K562 (cell line): Measurements from ENCODE around the gene MGAT1. TPM values are rescaled to one million over a fixed set of nuclear protein-coding genes. Genes with fewer than 3 reads are reported as not detected.

Experiments
- ATAC-seq: fragments of 200-7000 bp; cut with Tn5 transposase; 3 replicates; pipeline ENCODE4 v1.9.1; 2020; ENCODE audit warnings: moderate library complexity
- BruUV-seq: library from RNA; stranded (reverse); fragments of 400-500 nt; replicated peaks from 2 replicates; lab custom pipeline; 2021; lab: Mats Ljungman, UMichigan
- CTCF ChIA-PET: fragments of 300-600 bp; formaldehyde crosslinking; extraction: SDS; loops from one replicate; lab custom pipeline; 2021; ENCODE audit warnings: low intra/inter-chr PET ratio; lab: Yijun Ruan, JAX
- POLR2A ChIA-PET: fragments of 300-600, 350-650 bp; sonication (Branson Sonifier 250); formaldehyde crosslinking; extraction: SDS; loops from one replicate; lab custom pipeline; 2021; ENCODE audit warnings: antibody characterized with exemption, inconsistent platforms; lab: Yijun Ruan, JAX
- DNase-seq, 4 experiments: peaks; one replicate each; pipeline versions ENCODE4 v3.0.0 to v3.0.0-alpha.2; 2011 to 2018; ENCODE audit warnings: low spot score in 3 of 4, mixed read lengths in 3 of 4; ENCODE audit errors: extremely low read depth in 1 of 4
- FAIRE-seq: peaks from 2 replicates; lab custom pipeline; 2011; peaks lifted over from hg19 to GRCh38; lab: Jason Lieb, UNC
- H2AFZ ChIP-seq: 2 replicates; pipeline ENCODE4 v1.6.0; 2011; ENCODE audit warnings: low read depth, low read length, control low read depth, inconsistent platforms
- H3K27ac ChIP-seq: fragments of 200-600 bp; 3 replicates; pipeline ENCODE4 v1.8.0; 2011; ENCODE audit warnings: low read depth, mild to moderate bottlenecking, control low read depth, inconsistent platforms, low read length, moderate library complexity, mixed read lengths; ENCODE audit errors: extremely low read depth
- H3K27me3 ChIP-seq, 2 experiments: fragments of 300-600 bp in 1 of 2; 2 replicates in 1 of 2; 3 replicates in 1 of 2; pipeline versions ENCODE4 v1.6.0 to v1.8.0; 2011; ENCODE audit warnings: inconsistent platforms in 2 of 2, low read length in 2 of 2, mild to moderate bottlenecking in 1 of 2, mixed read lengths in 1 of 2, moderate library complexity in 1 of 2; ENCODE audit not compliant: control insufficient read depth in 2 of 2, insufficient read depth in 2 of 2
- H3K36me3 ChIP-seq: fragments of 300-600 bp; 3 replicates; pipeline ENCODE4 v1.8.0; 2011; ENCODE audit warnings: mild to moderate bottlenecking, low read length, inconsistent platforms; ENCODE audit not compliant: control insufficient read depth, insufficient read depth
- H3K4me1 ChIP-seq, 2 experiments: fragments of 200-600 bp in 1 of 2; replicated peaks in 1 of 2; 2 replicates in 1 of 2; 3 replicates in 1 of 2; pipeline versions ENCODE4 v1.5.1 to v1.8.0; 2011; ENCODE audit warnings: inconsistent platforms in 2 of 2, low read length in 2 of 2, mild to moderate bottlenecking in 1 of 2, mixed read lengths in 1 of 2, moderate library complexity in 1 of 2; ENCODE audit not compliant: control insufficient read depth in 2 of 2, insufficient read depth in 2 of 2
- H3K4me2 ChIP-seq: 2 replicates; pipeline ENCODE4 v1.6.1; 2011; ENCODE audit warnings: low read length, control low read depth, inconsistent platforms, mixed read lengths; ENCODE audit not compliant: insufficient read depth
- H3K4me3 ChIP-seq: fragments of 200-600 bp; sonication (generic), shearing (Covaris generic); 2 replicates; pipeline ENCODE4 v1.5.1; 2016; ENCODE audit warnings: control low read depth, inconsistent platforms
- H3K79me2 ChIP-seq: fragments of 200-600 bp; 3 replicates; pipeline ENCODE4 v1.8.0; 2011; ENCODE audit warnings: low read length, inconsistent platforms; ENCODE audit not compliant: control insufficient read depth, insufficient read depth
- H3K9ac ChIP-seq, 2 experiments: 2 replicates each; pipeline versions ENCODE4 v1.6.0 to v1.6.1; 2011; ENCODE audit warnings: low read depth in 2 of 2, low read length in 2 of 2, control low read depth in 1 of 2, inconsistent platforms in 1 of 2, mild to moderate bottlenecking in 1 of 2, mixed read lengths in 1 of 2; ENCODE audit not compliant: insufficient read depth in 1 of 2
- H3K9me1 ChIP-seq: one replicate; pipeline ENCODE4 v1.6.0; 2011; ENCODE audit warnings: inconsistent platforms, mild to moderate bottlenecking, low read length, moderate library complexity; ENCODE audit not compliant: control insufficient read depth, insufficient read depth
- H3K9me3 ChIP-seq: replicated peaks from 2 replicates; pipeline ENCODE4 v1.5.1; 2011; ENCODE audit warnings: low read depth, low read length, inconsistent platforms; ENCODE audit not compliant: control insufficient read depth, insufficient read depth
- H4K20me1 ChIP-seq: replicated peaks from 2 replicates; pipeline ENCODE4 v1.6.1; 2011; ENCODE audit warnings: low read length, inconsistent platforms, mixed read lengths; ENCODE audit not compliant: control insufficient read depth, insufficient read depth
- CEBPB ChIP-seq: fragments of 450-650 bp; IDR thresholded peaks from 2 replicates; pipeline ENCODE4 v1.6.1; 2016; ENCODE audit warnings: missing genetic modification characterization, missing compliant biosample characterization
- CEBPG ChIP-seq, 3 experiments: fragments of 200-800 bp in 1 of 3; sonication (Bioruptor generic) in 1 of 3; sonication (generic) in 1 of 3; formaldehyde crosslinking in 1 of 3; IDR thresholded peaks in 2 of 3; conservative IDR thresholded peaks in 1 of 3; 2 replicates each; pipeline versions ENCODE4 v1.6.1 to v1.8.0; 2016 to 2022; ENCODE audit warnings: missing compliant biosample characterization in 2 of 3, missing genetic modification characterization in 2 of 3, mild to moderate bottlenecking in 1 of 3, missing genetic modification reagents in 1 of 3
- ETV6 ChIP-seq, 3 experiments: fragments of 150-350 bp in 1 of 3; sonication (generic) in 1 of 3; formaldehyde crosslinking in 1 of 3; IDR thresholded peaks; 2 replicates each; pipeline versions ENCODE4 v1.6.1 to v1.8.0; 2014 to 2022; ENCODE audit warnings: borderline replicate concordance in 2 of 3, low read depth in 2 of 3, antibody characterized with exemption in 1 of 3, low read length in 1 of 3, mild to moderate bottlenecking in 1 of 3, missing genetic modification reagents in 1 of 3
- GTF2F1 ChIP-seq: IDR thresholded peaks from 2 replicates; pipeline ENCODE4 v1.6.1; 2011; ENCODE audit warnings: low read depth, low read length, improper control_type of control experiment
- HDAC8 ChIP-seq: fragments of 450-650 bp; IDR thresholded peaks from 2 replicates; pipeline ENCODE4 v1.6.1; 2016; ENCODE audit warnings: mild to moderate bottlenecking, missing genetic modification characterization, moderate library complexity, missing compliant biosample characterization
- HNRNPH1 ChIP-seq: fragments of 200-400 bp; formaldehyde crosslinking; optimal IDR thresholded peaks from 2 replicates; pipeline ENCODE3; 2017; ENCODE audit warnings: low read depth, mild to moderate bottlenecking, low read length, moderate library complexity
- RFX7 ChIP-seq: fragments of 250-450 bp; sonication (Bioruptor Pico); IDR thresholded peaks from 2 replicates; pipeline ENCODE4 v1.5.1; 2021; ENCODE audit warnings: mild to moderate bottlenecking
- RNF2 ChIP-seq: sonication (generic); IDR thresholded peaks from 2 replicates; pipeline ENCODE4 v1.6.1; 2016
- SOX6 ChIP-seq: fragments of 450-650 bp; IDR thresholded peaks from 2 replicates; pipeline ENCODE4 v1.6.1; 2014; ENCODE audit warnings: mild to moderate bottlenecking
- TAF1 ChIP-seq: IDR thresholded peaks from 2 replicates; pipeline ENCODE4 v1.6.1; 2011; ENCODE audit warnings: mild to moderate bottlenecking, low read length, moderate library complexity; ENCODE audit not compliant: insufficient read depth, control insufficient read depth, severe bottlenecking; ENCODE audit errors: extremely low read depth
- ZNF75A ChIP-seq: fragments of 450-650 bp; formaldehyde crosslinking; IDR thresholded peaks from 2 replicates; pipeline ENCODE4 v1.4.0; 2020; ENCODE audit warnings: mild to moderate bottlenecking
- ZSCAN29 ChIP-seq: fragments of 450-650 bp; IDR thresholded peaks from 2 replicates; pipeline ENCODE4 v1.6.1; 2017
- WGBS: fragments of 100-300 bp; shearing (Covaris generic); methylation state at CpG from one replicate; pipeline ENCODE4 v1.1.6; 2016; ENCODE audit warnings: low coverage, mixed read lengths; ENCODE audit not compliant: insufficient coverage; ENCODE audit errors: missing lambda C conversion rate; 5-methylcytosine and 5-hydroxymethylcytosine counted together
- in situ Hi-C: fragments of 300-500 bp; cut with MboI; formaldehyde crosslinking; loops from 4 replicates; pipeline ENCODE4 v1.15.0; 2018; ENCODE audit warnings: inconsistent platforms, mixed read lengths
- intact Hi-C: fragments of 100-400 bp; cut with micrococcal nuclease; formaldehyde crosslinking; loops from 2 replicates; pipeline ENCODE4 v1.14.2; 2022
- polyA plus RNA-seq, 8 experiments: library from polyadenylated mRNA; depleted of rRNA in 4 of 8; stranded (reverse) in 5 of 8; unstranded in 3 of 8; fragments of >200 nt; fragmentation: Nextera tagmentation in 2 of 8; fragmentation: Illumina TruSeq in 1 of 8; extraction: Ambion mirVana in 2 of 8; extraction: Trizol in 1 of 8; gene quantifications; 2 replicates each; pipeline versions ENCODE4 v1.2.1 to v1.2.3, GENCODE V29; 2011 to 2014; ENCODE audit warnings: inconsistent platforms in 1 of 8, missing spikeins in 1 of 8
- total RNA-seq, 7 experiments: library from RNA; depleted of rRNA in 6 of 7; stranded (reverse); fragments of >200 nt in 6 of 7; fragmentation: Illumina TruSeq in 2 of 7; extraction: Trizol in 2 of 7; gene quantifications; 2 replicates each; pipeline versions ENCODE4 v1.2.1 to v1.2.3, GENCODE V29; 2011 to 2021; ENCODE audit warnings: low replicate concordance in 1 of 7

Gene MGAT1
- total and polyA plus RNA-seq, 9 of the 15 experiments (the other 6 are each of a cell fraction or from before 2014, with no cell fraction given) = 3.9 to 82.7 (median 44.5) TPM

- Histone ChIP-seq H3K27me3 (no peaks in the 10 kb centered on the region), H3K9me1 (no peaks in the 10 kb centered on the region), H3K79me2 (no peaks in the 10 kb centered on the region), H3K36me3 (peaks cover 47% of the 10 kb centered on the region), H3K9me3 (peaks cover 50% of the 10 kb centered on the region), H3K4me2 (no peak overlapping the region), H2AFZ (no peak overlapping the region), H3K4me1 (no peaks in the 10 kb centered on the region), H3K27ac (no peak overlapping the region), H3K4me3 (no peak overlapping the region), H4K20me1 (no peaks in the 10 kb centered on the region), H3K9ac (no peak overlapping the region)
- DNase-seq (peak in 1 of 4 experiments; percentile 26), ATAC-seq (no peak), FAIRE-seq (no peak)
- in situ Hi-C loops (no loop called here), intact Hi-C loops (no loop called here)
- no peak for TF ChIP-seq RNF2
- peak; percentile 96 for TF ChIP-seq ZNF75A (CRISPR knock-in tag)
- peak; percentile 8; the same call in 1 of the 2 replicates for TF ChIP-seq SOX6
- TF ChIP-seq ZSCAN29 = no peak
- TF ChIP-seq ETV6 (IDR thresholded peaks at IDR 0.05; ENCODE audit: borderline replicate concordance in 1 of 2, low read depth in 2 of 2, low read length in 1 of 2) = no peak
- no peak for TF ChIP-seq ETV6 (CRISPR knock-in tag; IDR thresholded peaks at IDR 0.05; ENCODE audit: borderline replicate concordance)
- no peak for TF ChIP-seq HDAC8 (tag)
- 100% methylated on average over 1 of the region's 1 CpG for WGBS
- CTCF ChIA-PET = no interaction called here
- POLR2A ChIA-PET = interaction anchor here (0.6 kb wide), 1 partner anchor 251 kb away, joined by 3 read pairs; no protein-coding TSS in a partner anchor
- no TSS peak for BruUV-seq
Measured at GRCh38 chr5:180848878-180849277, 46.3 kb upstream of the MGAT1 start.

GRCh38 chr5:180848265-180848664, 45.7 kb upstream of the MGAT1 start:
- H3K4me2 ChIP-seq = no peak overlapping the region
- no peak for DNase-seq
- in situ Hi-C loops (no loop called here), intact Hi-C loops (no loop called here)
- POLR2A ChIA-PET = interaction anchor here (0.6 to 0.7 kb wide), 2 partner anchors 17 to 24 kb away, joined by 3 read pairs; no protein-coding TSS in a partner anchor
- CTCF ChIA-PET = no interaction called here
- TF ChIP-seq CEBPG (CRISPR knock-in tag; IDR thresholded peaks at IDR 0.05) (no peak), CEBPG (tag; conservative IDR thresholded peaks at IDR 0.05 in 1 of 2, IDR thresholded peaks at IDR 0.05 in 1 of 2) (peak; percentile 33 to 82; a peak in 2 of 4 replicates), RFX7 (CRISPR knock-in tag) (no peak), GTF2F1 (no peak), CEBPB (peak; percentile 79), HNRNPH1 (no peak), ZNF75A (CRISPR knock-in tag) (peak; percentile 56; the same call in 1 of the 2 replicates), TAF1 (no peak)
- H3K4me3 ChIP-seq = no peak overlapping the region
- no peaks in the 10 kb centered on the region for H3K79me2 ChIP-seq
- ATAC-seq = no peak
- no TSS peak for BruUV-seq
- no peaks in the 10 kb centered on the region for H3K9me1 ChIP-seq
- H3K27me3 ChIP-seq = no peaks in the 10 kb centered on the region
- WGBS = 100% methylated on average over 1 of the region's 1 CpG
- FAIRE-seq = no peak
- H4K20me1 ChIP-seq = no peaks in the 10 kb centered on the region
- no peak overlapping the region for H3K27ac ChIP-seq
- H2AFZ ChIP-seq = no peak overlapping the region
- H3K4me1 ChIP-seq = no peaks in the 10 kb centered on the region
- peaks cover 47% of the 10 kb centered on the region for H3K36me3 ChIP-seq
- no peak overlapping the region for H3K9ac ChIP-seq
- H3K9me3 ChIP-seq = peaks cover 50% of the 10 kb centered on the region
